Measurements from ENCODE around the gene PDE11A. TPM values are rescaled to one million over a fixed set of nuclear protein-coding genes. Genes with fewer than 3 reads are reported as not detected.

The PDE11A gene
- total and polyA plus RNA-seq, 2 of the 13 experiments (the other 11 are each of a cell fraction or from before 2014, with no cell fraction given) = 1.2 to 1.7 TPM

DNA sequence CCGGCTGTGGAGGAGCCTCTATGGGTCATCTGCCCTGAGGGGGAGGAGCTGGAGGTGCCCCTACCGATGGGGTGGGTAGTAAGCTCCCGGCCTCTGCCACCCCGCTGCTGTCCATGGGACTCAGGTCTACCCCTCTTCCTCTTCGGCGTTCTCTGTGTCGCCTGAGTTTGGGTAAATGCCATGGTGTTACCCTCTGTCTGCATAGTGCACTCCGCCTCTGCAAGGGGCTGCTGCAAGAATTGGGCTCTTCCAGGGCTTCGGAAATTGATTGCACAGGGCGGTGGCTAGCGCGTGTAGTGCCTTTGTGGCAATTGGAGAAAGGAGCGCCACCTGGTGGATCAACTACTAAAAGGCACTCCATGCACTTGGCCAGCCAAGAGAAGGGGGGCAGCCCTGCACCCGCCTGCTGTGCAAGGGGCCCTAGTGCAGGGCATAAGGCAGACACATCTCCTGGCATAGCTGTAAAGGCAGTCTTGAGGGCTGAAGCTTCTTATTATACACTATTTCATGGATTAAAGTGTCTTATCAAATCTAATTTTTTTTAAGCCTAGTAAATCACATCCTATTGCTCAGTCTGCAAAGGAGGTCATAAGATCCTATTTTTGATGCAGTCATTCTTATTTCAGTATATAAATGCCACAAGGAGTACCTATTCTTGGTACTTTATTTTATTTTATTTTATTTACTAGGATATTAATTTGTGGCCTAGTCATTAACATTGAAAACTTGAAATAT lies 308.9 kb downstream of the PDE11A start (continued):
- TF ChIP-seq, protein P1, sequence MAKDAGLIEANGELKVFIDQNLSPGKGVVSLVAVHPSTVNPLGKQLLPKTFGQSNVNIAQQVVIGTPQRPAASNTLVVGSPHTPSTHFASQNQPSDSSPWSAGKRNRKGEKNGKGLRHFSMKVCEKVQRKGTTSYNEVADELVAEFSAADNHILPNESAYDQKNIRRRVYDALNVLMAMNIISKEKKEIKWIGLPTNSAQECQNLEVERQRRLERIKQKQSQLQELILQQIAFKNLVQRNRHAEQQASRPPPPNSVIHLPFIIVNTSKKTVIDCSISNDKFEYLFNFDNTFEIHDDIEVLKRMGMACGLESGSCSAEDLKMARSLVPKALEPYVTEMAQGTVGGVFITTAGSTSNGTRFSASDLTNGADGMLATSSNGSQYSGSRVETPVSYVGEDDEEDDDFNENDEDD (CRISPR knock-in tag; IDR thresholded peaks at IDR 0.05; ENCODE audit: borderline replicate concordance) = no peak; the same call in 1 of the 2 replicates
- TF ChIP-seq MLLT10 (CRISPR knock-in tag; IDR thresholded peaks at IDR 0.05) (no peak), ZC3H13 (CRISPR knock-in tag; IDR thresholded peaks at IDR 0.05) (no peak), KMT2B (CRISPR knock-in tag; IDR thresholded peaks at IDR 0.05) (no peak), HNF4A (CRISPR knock-in tag; IDR thresholded peaks at IDR 0.05) (no peak), ZNF792 (CRISPR knock-in tag; IDR thresholded peaks at IDR 0.05) (no peak), ATF7 (IDR thresholded peaks at IDR 0.05) (no peak), ATF7 (CRISPR knock-in tag; IDR thresholded peaks at IDR 0.05) (no peak), ZNF160 (CRISPR knock-in tag; IDR thresholded peaks at IDR 0.05) (no peak), ZSCAN22 (CRISPR knock-in tag; IDR thresholded peaks at IDR 0.05) (no peak), ZBTB38 (CRISPR knock-in tag; IDR thresholded peaks at IDR 0.05) (peak; percentile 49; the same call in 1 of the 2 replicates), NFE2L2 (IDR thresholded peaks at IDR 0.05; ENCODE audit: low read length) (peak; percentile 17; the same call in 1 of the 2 replicates), ZNF382 (CRISPR knock-in tag; IDR thresholded peaks at IDR 0.05; ENCODE audit: borderline replicate concordance) (no peak), MIER3 (CRISPR knock-in tag; IDR thresholded peaks at IDR 0.05; ENCODE audit: borderline replicate concordance) (no peak), ZNF136 (CRISPR knock-in tag; IDR thresholded peaks at IDR 0.05; ENCODE audit: low read depth) (0 out of 2 replicates have a peak, but pooled peaks have one; percentile 33)
- TF ChIP-seq, protein P2, sequence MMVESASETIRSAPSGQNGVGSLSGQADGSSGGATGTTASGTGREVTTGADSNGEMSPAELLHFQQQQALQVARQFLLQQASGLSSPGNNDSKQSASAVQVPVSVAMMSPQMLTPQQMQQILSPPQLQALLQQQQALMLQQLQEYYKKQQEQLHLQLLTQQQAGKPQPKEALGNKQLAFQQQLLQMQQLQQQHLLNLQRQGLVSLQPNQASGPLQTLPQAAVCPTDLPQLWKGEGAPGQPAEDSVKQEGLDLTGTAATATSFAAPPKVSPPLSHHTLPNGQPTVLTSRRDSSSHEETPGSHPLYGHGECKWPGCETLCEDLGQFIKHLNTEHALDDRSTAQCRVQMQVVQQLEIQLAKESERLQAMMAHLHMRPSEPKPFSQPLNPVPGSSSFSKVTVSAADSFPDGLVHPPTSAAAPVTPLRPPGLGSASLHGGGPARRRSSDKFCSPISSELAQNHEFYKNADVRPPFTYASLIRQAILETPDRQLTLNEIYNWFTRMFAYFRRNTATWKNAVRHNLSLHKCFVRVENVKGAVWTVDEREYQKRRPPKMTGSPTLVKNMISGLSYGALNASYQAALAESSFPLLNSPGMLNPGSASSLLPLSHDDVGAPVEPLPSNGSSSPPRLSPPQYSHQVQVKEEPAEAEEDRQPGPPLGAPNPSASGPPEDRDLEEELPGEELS (CRISPR knock-in tag; IDR thresholded peaks at IDR 0.05) = no peak
- TF ChIP-seq, protein P3, sequence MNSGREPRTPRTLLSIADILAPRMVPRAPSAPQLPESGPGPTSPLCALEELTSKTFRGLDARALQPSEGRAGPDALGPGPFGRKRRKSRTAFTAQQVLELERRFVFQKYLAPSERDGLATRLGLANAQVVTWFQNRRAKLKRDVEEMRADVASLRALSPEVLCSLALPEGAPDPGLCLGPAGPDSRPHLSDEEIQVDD (CRISPR knock-in tag; IDR thresholded peaks at IDR 0.05; ENCODE audit: borderline replicate concordance) = peak; percentile 77; the same call in 1 of the 2 replicates
- TF ChIP-seq, protein P4, sequence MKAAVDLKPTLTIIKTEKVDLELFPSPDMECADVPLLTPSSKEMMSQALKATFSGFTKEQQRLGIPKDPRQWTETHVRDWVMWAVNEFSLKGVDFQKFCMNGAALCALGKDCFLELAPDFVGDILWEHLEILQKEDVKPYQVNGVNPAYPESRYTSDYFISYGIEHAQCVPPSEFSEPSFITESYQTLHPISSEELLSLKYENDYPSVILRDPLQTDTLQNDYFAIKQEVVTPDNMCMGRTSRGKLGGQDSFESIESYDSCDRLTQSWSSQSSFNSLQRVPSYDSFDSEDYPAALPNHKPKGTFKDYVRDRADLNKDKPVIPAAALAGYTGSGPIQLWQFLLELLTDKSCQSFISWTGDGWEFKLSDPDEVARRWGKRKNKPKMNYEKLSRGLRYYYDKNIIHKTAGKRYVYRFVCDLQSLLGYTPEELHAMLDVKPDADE (CRISPR knock-in tag; IDR thresholded peaks at IDR 0.05) = no peak
- TF ChIP-seq, protein P5, sequence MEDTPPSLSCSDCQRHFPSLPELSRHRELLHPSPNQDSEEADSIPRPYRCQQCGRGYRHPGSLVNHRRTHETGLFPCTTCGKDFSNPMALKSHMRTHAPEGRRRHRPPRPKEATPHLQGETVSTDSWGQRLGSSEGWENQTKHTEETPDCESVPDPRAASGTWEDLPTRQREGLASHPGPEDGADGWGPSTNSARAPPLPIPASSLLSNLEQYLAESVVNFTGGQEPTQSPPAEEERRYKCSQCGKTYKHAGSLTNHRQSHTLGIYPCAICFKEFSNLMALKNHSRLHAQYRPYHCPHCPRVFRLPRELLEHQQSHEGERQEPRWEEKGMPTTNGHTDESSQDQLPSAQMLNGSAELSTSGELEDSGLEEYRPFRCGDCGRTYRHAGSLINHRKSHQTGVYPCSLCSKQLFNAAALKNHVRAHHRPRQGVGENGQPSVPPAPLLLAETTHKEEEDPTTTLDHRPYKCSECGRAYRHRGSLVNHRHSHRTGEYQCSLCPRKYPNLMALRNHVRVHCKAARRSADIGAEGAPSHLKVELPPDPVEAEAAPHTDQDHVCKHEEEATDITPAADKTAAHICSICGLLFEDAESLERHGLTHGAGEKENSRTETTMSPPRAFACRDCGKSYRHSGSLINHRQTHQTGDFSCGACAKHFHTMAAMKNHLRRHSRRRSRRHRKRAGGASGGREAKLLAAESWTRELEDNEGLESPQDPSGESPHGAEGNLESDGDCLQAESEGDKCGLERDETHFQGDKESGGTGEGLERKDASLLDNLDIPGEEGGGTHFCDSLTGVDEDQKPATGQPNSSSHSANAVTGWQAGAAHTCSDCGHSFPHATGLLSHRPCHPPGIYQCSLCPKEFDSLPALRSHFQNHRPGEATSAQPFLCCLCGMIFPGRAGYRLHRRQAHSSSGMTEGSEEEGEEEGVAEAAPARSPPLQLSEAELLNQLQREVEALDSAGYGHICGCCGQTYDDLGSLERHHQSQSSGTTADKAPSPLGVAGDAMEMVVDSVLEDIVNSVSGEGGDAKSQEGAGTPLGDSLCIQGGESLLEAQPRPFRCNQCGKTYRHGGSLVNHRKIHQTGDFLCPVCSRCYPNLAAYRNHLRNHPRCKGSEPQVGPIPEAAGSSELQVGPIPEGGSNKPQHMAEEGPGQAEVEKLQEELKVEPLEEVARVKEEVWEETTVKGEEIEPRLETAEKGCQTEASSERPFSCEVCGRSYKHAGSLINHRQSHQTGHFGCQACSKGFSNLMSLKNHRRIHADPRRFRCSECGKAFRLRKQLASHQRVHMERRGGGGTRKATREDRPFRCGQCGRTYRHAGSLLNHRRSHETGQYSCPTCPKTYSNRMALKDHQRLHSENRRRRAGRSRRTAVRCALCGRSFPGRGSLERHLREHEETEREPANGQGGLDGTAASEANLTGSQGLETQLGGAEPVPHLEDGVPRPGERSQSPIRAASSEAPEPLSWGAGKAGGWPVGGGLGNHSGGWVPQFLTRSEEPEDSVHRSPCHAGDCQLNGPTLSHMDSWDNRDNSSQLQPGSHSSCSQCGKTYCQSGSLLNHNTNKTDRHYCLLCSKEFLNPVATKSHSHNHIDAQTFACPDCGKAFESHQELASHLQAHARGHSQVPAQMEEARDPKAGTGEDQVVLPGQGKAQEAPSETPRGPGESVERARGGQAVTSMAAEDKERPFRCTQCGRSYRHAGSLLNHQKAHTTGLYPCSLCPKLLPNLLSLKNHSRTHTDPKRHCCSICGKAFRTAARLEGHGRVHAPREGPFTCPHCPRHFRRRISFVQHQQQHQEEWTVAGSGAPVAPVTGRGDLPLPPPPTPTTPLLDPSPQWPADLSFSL (CRISPR knock-in tag; IDR thresholded peaks at IDR 0.05) = no peak
